Activated CD4-positive, alpha-beta T cell treated with anti-CD3 and anti-CD28 coated beads for 4 hours (primary cell): Measurements from ENCODE around the gene MPZL3.

Experiments
- DNase-seq, 2 donors: peaks; one replicate each; pipeline ENCODE4 v3.0.0-alpha.2; 2020

Gene MPZL3

DNA sequence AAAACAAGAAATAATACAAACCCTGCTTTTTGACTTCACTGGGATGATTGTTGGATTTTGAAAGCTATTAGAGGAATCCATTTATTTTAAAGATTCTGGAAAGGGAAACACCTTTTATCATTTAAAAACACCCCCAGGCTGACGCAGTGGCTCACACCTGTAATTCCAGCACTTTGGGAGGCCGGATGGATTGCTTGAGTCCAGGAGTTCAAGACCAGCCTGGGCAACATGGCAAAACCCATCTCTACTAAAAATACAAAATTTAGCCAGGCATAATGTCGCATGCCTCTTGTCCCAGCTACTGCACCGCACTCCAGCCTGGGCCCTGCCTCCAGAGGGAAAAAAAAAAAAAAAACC is 75.4 kb downstream of the MPZL3 start:
- no peak for DNase-seq
